Muscle of arm (tissue), 12 donors: ENCODE results near the gene TIAM1. TPM values are rescaled to one million over a fixed set of nuclear protein-coding genes. Genes with fewer than 3 reads are reported as not detected.

Experiments
- DNase-seq: peaks from one replicate; pipeline ENCODE4 v3.0.0-alpha.2; 2013
- polyA plus RNA-seq, 12 donors: library from polyadenylated mRNA; unstranded; fragments of 120-200 nt; gene quantifications; one replicate each; pipeline ENCODE4 v1.2.1, GENCODE V29; 2013; ENCODE audit not compliant: insufficient read length in 12 of 12

TIAM1 gene
- polyA plus RNA-seq, 12 donors, result 8.7 to 27.6 (median 11.9) TPM; not detected in 1

DNA sequence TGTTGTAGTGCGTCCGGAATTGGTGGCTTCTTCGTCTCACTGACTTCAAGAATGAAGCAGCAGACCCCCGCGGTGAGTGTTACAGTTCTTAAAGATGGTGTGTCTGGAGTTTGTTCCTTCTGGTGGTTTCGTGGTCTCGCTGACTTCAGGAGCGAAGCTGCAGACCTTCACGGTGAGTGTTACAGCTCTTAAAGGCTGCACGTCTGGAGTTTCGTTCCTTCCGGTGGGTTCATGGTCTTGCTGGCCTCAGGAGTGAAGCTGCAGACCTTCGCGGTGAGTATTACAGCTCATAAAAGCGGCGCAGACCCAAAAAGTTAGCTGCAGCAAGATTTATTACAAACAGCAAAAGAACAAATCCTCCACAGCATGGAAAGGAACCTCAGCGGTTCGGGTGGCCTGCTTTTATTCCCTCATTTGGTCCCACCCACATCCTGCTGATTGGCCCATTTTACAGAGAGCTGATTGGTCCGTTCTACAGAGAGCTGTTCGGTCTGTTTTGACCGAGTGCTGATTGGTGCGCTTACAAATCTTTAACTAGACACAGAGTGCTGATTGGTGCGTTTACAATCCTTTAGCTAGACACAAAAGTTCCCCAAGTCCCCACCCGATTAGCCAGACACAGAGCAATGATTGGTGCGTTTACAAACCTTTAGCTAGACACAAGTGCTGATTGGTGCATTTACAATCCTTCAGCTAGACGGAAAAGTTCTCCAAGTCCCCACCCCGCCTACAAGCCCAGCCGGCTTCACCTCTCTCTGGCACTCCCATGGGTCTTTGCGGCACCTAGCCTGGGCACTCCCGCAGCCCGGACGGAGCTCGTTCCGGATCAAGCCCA, 256.2 kb downstream of the TIAM1 start:
- no peak for DNase-seq

DNA sequence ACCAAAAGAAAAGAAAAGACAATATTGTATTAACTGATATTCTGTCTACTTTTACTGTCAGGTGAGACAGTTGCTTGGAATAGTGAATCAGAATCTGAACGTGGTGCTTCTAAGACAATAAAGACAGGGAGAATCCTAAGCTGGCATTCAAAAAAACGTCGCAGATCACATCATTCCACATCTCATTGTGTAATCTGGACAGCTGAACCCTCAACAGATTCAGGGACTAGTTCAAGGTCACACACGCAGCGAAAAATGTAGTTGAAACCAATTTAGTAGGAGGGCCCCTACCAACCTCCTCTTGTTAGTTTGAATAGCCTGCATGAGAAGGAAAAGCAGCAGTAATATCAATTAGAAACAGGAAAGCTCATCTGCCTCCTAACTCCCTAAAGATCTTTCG, 259.4 kb downstream of the TIAM1 start:
- DNase-seq, result no peak

DNA sequence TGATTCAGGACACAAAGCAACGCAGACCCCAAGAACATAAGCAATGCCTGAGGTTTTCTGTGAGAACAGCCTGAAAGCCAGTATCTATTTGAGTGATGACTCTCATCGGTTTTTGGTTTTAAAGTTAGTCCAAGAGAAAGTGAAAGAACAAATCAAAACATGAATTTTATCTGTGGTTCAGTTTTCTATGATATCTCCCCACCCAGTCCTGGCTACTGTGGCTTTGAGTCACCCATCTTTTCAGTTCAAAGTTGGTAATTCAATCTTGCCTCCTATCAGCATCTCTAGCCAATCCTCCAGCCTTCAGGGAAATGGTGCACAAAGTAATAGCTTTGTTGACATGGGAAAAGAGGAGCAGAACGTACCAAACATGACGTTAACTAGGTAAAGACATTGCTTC, 265.3 kb downstream of the TIAM1 start:
- DNase-seq, result no peak

DNA sequence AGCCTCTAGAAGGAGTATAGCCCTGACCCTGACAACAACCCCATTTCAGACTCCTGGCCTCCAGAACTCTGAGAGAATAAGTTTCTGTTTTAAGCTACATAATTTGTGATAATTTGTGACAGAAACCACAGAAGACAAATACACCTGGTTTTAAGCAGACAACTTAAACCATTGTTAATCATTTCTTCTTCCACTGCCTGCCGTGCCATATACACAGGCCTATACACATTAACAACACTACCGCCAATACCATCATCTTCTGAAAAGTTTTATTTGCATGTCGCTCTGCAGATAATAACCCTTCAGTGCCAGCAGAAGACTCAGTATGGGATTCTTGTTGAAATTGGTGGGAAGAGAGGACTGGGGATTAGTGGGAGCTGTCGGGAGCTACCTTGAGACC, 265.8 kb downstream of the TIAM1 start:
- no peak for DNase-seq

DNA sequence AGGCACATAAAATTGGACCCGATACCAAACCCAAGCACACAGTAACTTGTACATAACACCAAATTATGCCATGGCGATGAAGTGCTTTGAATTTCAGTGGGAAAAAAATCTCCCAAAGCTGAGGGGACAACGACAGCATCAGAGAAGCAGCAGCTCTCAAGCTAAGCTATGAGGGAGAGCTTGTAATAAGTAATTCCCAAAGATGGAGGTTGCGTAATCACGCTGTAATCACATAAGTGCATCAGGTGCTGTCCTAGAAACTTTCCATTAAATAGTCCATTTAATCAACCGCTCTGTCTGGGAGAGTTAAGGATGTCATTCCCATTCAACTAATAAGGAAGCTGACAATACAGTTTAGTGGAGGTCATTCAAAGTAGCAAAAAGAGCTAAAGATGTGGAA, 268.2 kb downstream of the TIAM1 start:
- no peak for DNase-seq

DNA sequence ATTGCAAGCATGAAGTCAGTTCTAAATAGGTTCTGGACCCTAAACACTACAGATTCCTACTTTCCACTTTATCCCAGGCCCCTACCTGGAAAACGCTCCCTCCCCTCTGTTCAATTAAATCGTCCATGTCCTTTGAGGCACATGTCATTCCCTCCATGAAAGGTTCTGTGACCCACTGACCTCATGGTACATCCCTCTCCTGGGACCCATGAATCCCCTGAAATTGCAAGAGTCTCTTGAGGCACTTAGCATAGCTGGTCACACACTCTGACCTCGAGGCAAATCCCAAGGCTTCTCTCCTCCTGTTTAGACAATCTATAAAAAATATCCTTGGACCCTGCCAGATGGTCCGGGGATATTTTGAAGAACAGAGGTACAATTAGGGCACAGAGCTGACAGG, 271.5 kb downstream of the TIAM1 start:
- DNase-seq, result no peak
